ENCODE measurements around the gene VSIG10L2.
A peak's percentile ranks its signal among the peaks of the same experiment; 100 is the strongest.

The VSIG10L2 gene

DNA sequence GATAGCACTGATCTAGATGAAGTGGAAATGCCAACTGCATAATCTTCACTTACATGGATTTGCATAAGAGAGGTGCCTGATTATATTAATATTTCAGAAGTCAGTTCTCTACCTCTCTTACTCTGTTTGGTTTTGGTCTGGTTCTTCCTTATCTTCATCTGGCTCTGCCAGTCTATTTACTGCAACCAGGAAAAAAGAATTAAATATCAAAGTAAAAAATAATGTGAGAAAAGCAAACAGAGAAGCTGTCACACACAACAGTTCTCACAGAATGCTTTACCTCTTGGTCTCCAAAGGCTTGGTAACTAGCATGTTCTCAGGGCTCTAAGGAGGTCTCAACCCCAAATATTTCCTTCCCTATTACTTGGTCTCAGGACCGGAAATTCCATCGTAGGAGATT is 6.7 kb downstream of the VSIG10L2 start:
- Histone ChIP-seq H3K9me3 (no peaks in the 10 kb centered on the region), H3K27me3 (no peaks in the 10 kb centered on the region), H3K4me3 (ENCODE audit: low read depth, low read length) (no peak overlapping the region), H3K36me3 (peaks cover 35% of the 10 kb centered on the region), H3K4me1 (peaks cover 33% of the 10 kb centered on the region)
- no peak for DNase-seq
- TF ChIP-seq, protein P1, sequence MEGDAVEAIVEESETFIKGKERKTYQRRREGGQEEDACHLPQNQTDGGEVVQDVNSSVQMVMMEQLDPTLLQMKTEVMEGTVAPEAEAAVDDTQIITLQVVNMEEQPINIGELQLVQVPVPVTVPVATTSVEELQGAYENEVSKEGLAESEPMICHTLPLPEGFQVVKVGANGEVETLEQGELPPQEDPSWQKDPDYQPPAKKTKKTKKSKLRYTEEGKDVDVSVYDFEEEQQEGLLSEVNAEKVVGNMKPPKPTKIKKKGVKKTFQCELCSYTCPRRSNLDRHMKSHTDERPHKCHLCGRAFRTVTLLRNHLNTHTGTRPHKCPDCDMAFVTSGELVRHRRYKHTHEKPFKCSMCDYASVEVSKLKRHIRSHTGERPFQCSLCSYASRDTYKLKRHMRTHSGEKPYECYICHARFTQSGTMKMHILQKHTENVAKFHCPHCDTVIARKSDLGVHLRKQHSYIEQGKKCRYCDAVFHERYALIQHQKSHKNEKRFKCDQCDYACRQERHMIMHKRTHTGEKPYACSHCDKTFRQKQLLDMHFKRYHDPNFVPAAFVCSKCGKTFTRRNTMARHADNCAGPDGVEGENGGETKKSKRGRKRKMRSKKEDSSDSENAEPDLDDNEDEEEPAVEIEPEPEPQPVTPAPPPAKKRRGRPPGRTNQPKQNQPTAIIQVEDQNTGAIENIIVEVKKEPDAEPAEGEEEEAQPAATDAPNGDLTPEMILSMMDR (IDR thresholded peaks at IDR 0.05; ENCODE audit: low read depth, low read length): no peak

DNA sequence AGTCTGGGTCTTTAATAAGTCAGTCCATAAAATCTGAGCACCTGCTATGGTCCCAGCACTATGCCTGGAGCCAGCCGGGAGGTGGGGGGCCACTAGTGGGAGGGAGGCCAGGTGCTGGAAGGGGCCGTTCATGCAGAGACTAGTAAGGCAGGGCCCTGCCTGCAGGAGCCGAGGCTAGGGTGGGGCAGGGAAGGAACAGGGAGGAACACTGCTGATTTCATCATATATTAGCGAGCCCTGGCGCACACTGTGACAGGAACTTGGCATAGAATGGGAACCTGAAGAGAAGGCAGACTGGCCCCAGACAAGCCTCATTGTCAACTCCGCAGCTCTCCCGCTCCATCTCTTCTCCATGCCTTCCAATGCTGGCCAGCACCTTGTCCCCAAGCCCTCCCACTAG is 7.1 kb downstream of the VSIG10L2 start:
- DNase-seq: peak; percentile 75
- H3K27me3 ChIP-seq: no peaks in the 10 kb centered on the region
- peaks cover 39% of the 10 kb centered on the region for H3K36me3 ChIP-seq
- H3K4me1 ChIP-seq: peaks cover 33% of the 10 kb centered on the region
- H3K4me3 ChIP-seq (ENCODE audit: low read depth, low read length): no peak overlapping the region
- TF ChIP-seq, protein P1 (IDR thresholded peaks at IDR 0.05; ENCODE audit: low read depth, low read length): no peak
- no peaks in the 10 kb centered on the region for H3K9me3 ChIP-seq

DNA sequence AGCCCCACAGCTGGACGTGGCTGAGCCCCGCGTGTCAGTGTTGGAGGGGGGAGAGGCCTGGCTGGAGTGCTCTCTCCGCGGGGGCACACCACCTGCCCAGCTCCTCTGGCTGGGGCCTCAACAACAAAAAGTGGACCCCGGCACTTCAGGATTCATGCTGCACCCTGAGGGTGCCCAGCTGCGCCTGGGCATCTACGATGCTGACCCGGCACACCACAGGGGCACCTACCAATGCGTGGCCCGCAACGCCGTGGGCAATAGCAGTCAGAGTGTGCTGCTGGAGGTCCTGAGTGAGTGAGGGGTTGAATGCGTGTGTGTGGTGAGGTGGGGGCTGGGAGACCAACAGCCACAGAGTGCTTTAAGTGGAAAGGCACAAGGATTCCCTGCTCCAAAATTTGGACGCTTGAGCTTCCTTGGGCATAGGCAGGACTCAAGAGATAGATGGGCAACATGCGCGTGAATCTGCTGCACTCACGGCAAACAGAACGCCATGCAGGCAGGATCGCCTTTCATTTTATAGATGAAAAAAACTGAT is 7.6 kb downstream of the VSIG10L2 start:
- peaks cover 33% of the 10 kb centered on the region for H3K4me1 ChIP-seq
- H3K27me3 ChIP-seq: no peaks in the 10 kb centered on the region
- H3K4me3 ChIP-seq (ENCODE audit: low read depth, low read length): no peak overlapping the region
- no peaks in the 10 kb centered on the region for H3K9me3 ChIP-seq
- H3K36me3 ChIP-seq: peaks cover 40% of the 10 kb centered on the region
- DNase-seq: no peak
- TF ChIP-seq, protein P1 (IDR thresholded peaks at IDR 0.05; ENCODE audit: low read depth, low read length): no peak

DNA sequence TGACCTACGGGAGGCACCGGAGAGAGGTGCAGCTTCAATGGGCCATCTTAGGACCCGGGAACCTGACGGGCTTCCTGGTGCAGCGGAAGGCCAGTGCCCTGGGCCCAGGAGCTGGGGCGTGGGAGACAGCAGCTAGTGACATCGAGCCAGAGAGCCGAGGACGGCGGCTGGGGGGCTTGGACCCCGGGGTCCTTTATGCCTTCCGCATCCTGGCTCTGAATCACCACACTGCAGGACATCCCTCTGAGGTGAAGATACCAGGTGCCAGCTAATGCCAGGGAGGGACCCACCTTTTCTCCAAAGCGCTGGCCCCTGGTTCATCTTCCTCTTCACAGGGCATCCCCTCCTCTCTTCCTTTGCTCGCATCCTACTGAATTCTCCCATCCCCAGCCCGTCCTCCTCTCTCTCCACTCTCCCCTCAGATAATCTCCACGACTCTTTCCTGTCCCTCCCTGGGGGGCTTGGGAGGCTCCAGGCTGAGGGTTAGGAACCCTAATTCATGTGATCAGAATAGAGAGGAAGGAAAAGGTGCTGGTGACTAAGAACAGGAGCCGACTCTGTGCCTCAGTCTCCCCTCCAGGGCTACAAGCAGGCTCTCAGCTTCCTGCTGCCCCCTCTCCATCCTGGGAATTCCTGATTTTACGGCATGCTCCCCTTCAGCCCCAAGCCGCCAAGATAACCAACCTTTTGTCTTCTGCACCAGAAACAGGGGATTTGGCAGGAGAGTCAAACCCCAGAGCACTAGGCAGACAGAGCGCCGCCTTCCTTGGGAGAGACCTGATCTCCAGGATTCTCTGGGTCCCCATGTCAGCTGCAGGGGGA is 8.5 kb downstream of the VSIG10L2 start:
- TF ChIP-seq, protein P1 (IDR thresholded peaks at IDR 0.05; ENCODE audit: low read depth, low read length): no peak
- Histone ChIP-seq H3K27me3 (no peaks in the 10 kb centered on the region), H3K36me3 (peaks cover 44% of the 10 kb centered on the region), H3K4me3 (ENCODE audit: low read depth, low read length) (no peak overlapping the region), H3K4me1 (peaks cover 33% of the 10 kb centered on the region), H3K9me3 (no peaks in the 10 kb centered on the region)
- DNase-seq: no peak

DNA sequence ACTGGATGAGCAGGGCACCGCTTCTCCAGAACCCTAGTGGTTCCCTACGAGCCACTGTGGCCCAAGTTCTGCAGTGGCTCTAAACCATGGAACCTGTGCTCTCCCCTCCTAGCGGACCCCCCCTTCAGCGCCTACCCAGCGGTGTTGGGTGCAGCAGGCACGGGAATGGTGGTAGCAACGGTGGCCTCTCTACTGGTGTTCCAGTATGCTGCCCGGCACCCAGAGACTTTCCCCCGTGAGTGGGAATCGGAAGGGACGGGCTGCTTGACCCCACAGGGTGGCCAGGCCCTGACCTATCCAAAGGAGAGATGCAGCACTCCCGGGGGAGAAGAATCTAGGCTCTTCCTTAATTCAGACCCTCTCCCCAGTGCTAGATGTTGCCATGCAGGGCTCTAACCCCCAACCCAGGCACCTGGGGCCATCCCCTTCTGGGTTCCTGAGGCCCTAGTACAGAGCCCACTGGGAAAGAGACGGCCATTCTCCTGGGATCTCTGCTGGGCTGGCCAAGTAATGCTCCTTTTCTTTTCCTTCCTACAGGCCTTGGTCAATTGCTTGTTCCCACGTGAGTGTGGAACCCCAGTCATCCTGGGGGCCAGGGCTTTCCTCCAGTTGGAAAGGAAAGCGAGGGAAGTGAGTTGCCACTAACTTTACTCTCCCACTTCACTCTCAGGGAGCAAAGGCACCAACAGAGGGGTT is 9.2 kb downstream of the VSIG10L2 start:
- no peak for DNase-seq
- Histone ChIP-seq H3K36me3 (peaks cover 51% of the 10 kb centered on the region), H3K9me3 (no peaks in the 10 kb centered on the region), H3K4me3 (ENCODE audit: low read depth, low read length) (no peak overlapping the region), H3K27me3 (no peaks in the 10 kb centered on the region), H3K4me1 (peaks cover 33% of the 10 kb centered on the region)
- TF ChIP-seq, protein P1 (IDR thresholded peaks at IDR 0.05; ENCODE audit: low read depth, low read length): no peak
